Measurements from ENCODE around the gene ANO5. TPM values are rescaled to one million over a fixed set of nuclear protein-coding genes. Genes with fewer than 3 reads are reported as not detected.

The ANO5 gene
- total RNA-seq, 1 experiment from 2014 or later: 3.7 TPM

GRCh38 chr11:22208151-22208858 lies 15.4 kb downstream of the ANO5 start:
- Histone ChIP-seq H3K9me3 (ENCODE audit: low read depth, low read length, poor library complexity, severe bottlenecking) (no peaks in the 10 kb centered on the region), H3K4me3 (ENCODE audit: low read depth, low read length, poor library complexity, severe bottlenecking) (no peak overlapping the region), H3K4me1 (ENCODE audit: insufficient read depth, low read length, poor library complexity, severe bottlenecking) (no peaks in the 10 kb centered on the region), H3K27me3 (replicated peaks; ENCODE audit: insufficient read depth, low read depth, low read length, poor library complexity) (no peaks in the 10 kb centered on the region), H3K36me3 (ENCODE audit: insufficient read depth, low read length, poor library complexity, severe bottlenecking) (no peaks in the 10 kb centered on the region), H3K27ac (ENCODE audit: low read depth, low read length, poor library complexity, severe bottlenecking) (no peak overlapping the region)
- no peak for TF ChIP-seq EZH2 (IDR thresholded peaks at IDR 0.05; ENCODE audit: borderline replicate concordance, low read depth, low read length, poor library complexity, severe bottlenecking)
- no peak for TF ChIP-seq CTCF (conservative IDR thresholded peaks at IDR 0.05; ENCODE audit: low read depth, low read length)
- no TSS peak for BruUV-seq (replicated peaks)
- ChIA-PET CTCF (no interaction called here), POLR2A (ENCODE audit: low non-redundant PET) (no interaction called here)
- no peak for DNase-seq (ENCODE audit: low spot score)
- intact Hi-C loops (cut with micrococcal nuclease; ENCODE audit: unreplicated experiment): no loop called here

- ChIA-PET CTCF (no interaction called here), POLR2A (ENCODE audit: low non-redundant PET) (no interaction called here)
- Histone ChIP-seq H3K4me3 (ENCODE audit: low read depth, low read length, poor library complexity, severe bottlenecking) (no peak overlapping the region), H3K9me3 (ENCODE audit: low read depth, low read length, poor library complexity, severe bottlenecking) (no peaks in the 10 kb centered on the region), H3K36me3 (ENCODE audit: insufficient read depth, low read length, poor library complexity, severe bottlenecking) (no peaks in the 10 kb centered on the region), H3K4me1 (ENCODE audit: insufficient read depth, low read length, poor library complexity, severe bottlenecking) (no peaks in the 10 kb centered on the region), H3K27ac (ENCODE audit: low read depth, low read length, poor library complexity, severe bottlenecking) (no peak overlapping the region), H3K27me3 (replicated peaks; ENCODE audit: insufficient read depth, low read depth, low read length, poor library complexity) (no peaks in the 10 kb centered on the region)
- no peak for TF ChIP-seq EZH2 (IDR thresholded peaks at IDR 0.05; ENCODE audit: borderline replicate concordance, low read depth, low read length, poor library complexity, severe bottlenecking)
- no peak for TF ChIP-seq CTCF (conservative IDR thresholded peaks at IDR 0.05; ENCODE audit: low read depth, low read length)
- BruUV-seq (replicated peaks): no TSS peak
- DNase-seq (ENCODE audit: low spot score): no peak
- intact Hi-C loops (cut with micrococcal nuclease; ENCODE audit: unreplicated experiment): no loop called here
Measured at GRCh38 chr11:22216940-22217339, 24.1 kb downstream of the ANO5 start.

- POLR2A ChIA-PET (ENCODE audit: low non-redundant PET): no interaction called here
- intact Hi-C loops (cut with micrococcal nuclease; ENCODE audit: unreplicated experiment): no loop called here
- BruUV-seq (replicated peaks): no TSS peak
- Histone ChIP-seq H3K4me1 (ENCODE audit: insufficient read depth, low read length, poor library complexity, severe bottlenecking) (no peaks in the 10 kb centered on the region), H3K27ac (ENCODE audit: low read depth, low read length, poor library complexity, severe bottlenecking) (no peak overlapping the region), H3K9me3 (ENCODE audit: low read depth, low read length, poor library complexity, severe bottlenecking) (no peaks in the 10 kb centered on the region), H3K4me3 (ENCODE audit: low read depth, low read length, poor library complexity, severe bottlenecking) (no peak overlapping the region), H3K27me3 (replicated peaks; ENCODE audit: insufficient read depth, low read depth, low read length, poor library complexity) (no peaks in the 10 kb centered on the region), H3K36me3 (ENCODE audit: insufficient read depth, low read length, poor library complexity, severe bottlenecking) (no peaks in the 10 kb centered on the region)
- CTCF ChIA-PET: no interaction called here
- DNase-seq (ENCODE audit: low spot score): no peak
- TF ChIP-seq CTCF (conservative IDR thresholded peaks at IDR 0.05; ENCODE audit: low read depth, low read length): no peak
- TF ChIP-seq EZH2 (IDR thresholded peaks at IDR 0.05; ENCODE audit: borderline replicate concordance, low read depth, low read length, poor library complexity, severe bottlenecking): no peak
Measured at GRCh38 chr11:22221143-22221542, 28.3 kb downstream of the ANO5 start.

Measured in A673 (cell line).